ENCODE results near the gene S100P.

The S100P gene

DNA sequence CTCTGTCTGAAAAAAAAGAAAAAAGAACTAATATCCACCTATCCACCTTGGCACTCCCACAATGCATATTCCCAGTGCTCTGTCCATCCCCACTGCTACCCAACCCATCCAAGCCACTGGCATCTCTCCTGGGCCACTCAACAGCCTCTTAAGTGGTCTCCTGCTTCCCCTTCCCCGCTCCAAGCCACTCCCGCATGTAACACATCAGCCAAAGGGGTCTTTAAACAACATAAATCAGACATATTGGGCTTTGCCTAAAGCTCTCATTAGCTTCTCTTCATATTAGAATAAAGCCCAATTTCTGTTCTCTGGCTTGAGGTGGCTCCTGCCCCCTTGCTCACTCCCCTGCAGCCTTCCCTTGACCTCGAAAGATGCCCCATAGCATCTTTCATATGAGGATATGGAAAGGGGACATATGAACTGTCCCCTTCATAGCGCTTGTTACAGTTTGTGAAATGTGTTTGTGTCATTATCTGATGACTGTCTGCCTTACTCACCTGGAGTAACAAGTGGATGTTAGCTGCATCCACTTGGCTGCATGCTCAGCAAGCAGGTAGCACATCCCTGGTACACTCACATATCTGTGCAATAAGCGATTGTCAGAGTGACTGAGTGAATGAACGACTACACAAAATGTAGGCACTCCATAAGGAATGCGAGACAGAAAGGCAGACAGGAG, 25.4 kb downstream of the S100P start:
- TF ChIP-seq CTCF (IDR thresholded peaks at IDR 0.05; ENCODE audit: borderline replicate concordance, insufficient read depth, low read depth, low read length) = no peak

DNA sequence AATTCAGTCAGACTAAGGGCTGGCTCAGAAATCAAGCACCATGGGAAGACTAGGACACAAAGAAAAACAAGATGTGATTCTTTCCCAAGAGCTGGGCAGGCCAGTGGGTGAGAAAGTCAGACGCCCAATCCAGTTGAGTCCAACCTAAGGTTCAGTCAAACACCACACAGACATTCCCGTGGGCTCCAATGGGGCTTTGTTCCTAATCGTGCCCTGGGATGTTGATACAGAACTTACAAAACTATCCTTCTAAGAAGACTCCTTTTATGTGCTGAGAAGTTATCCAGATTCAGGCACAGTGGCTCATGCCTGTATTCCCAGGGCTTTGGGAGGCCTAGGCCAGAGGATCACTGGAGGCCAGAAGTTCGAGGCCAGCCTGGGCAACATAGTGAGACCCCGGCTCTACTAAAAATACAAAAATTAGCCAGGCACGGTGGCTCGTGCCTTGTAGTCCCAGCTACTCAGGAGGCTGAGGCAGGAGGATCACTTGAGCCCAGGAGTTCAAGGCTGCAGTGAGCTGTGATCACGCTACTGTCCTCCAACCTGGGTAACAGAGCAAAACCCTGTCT, 26.0 kb downstream of the S100P start:
- no peak for TF ChIP-seq CTCF (IDR thresholded peaks at IDR 0.05; ENCODE audit: borderline replicate concordance, insufficient read depth, low read depth, low read length)
- H3K4me3 ChIP-seq (ENCODE audit: low read depth, low read length) = no peak overlapping the region

More for the DNA sequence above, 25.4 kb downstream of the S100P start:
- H3K4me3 ChIP-seq (ENCODE audit: low read depth, low read length) = no peak overlapping the region

GRCh38 chr4:6720202-6720699, 26.6 kb downstream of the S100P start:
- TF ChIP-seq CTCF (IDR thresholded peaks at IDR 0.05; ENCODE audit: borderline replicate concordance, insufficient read depth, low read depth, low read length) = peak; percentile 95
- H3K4me3 ChIP-seq (ENCODE audit: low read depth, low read length) = no peak overlapping the region

- no peak overlapping the region for H3K4me3 ChIP-seq (ENCODE audit: low read depth, low read length)
- no peak for TF ChIP-seq CTCF (IDR thresholded peaks at IDR 0.05; ENCODE audit: borderline replicate concordance, insufficient read depth, low read depth, low read length)
These were observed 27.4 kb downstream of the S100P start for GRCh38 chr4:6721121-6721520.

DNA sequence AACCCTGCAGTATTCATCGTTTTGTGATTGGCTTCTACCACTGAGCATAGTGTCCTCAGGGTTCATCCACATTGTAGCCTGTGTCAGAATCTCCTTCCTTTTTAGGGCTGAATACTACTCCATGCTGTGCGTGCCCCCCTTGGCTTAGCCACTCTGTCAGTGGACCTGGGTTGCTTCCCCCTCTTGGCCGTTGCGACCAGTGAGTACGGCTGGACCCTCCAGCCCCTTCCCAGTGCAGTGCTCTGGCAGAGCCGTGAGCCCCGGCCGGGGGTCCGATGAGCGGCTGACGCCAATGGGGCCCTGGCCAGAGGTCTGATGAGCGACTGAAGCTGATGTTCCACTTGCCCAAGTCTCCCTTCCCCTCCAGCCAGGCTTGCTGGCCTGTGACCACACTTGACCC, 29.2 kb downstream of the S100P start:
- H3K4me3 ChIP-seq (ENCODE audit: low read depth, low read length) = no peak overlapping the region
- TF ChIP-seq CTCF (IDR thresholded peaks at IDR 0.05; ENCODE audit: borderline replicate concordance, insufficient read depth, low read depth, low read length) = no peak

GRCh38 chr4:6723851-6724250, 30.2 kb downstream of the S100P start:
- no peak for TF ChIP-seq CTCF (IDR thresholded peaks at IDR 0.05; ENCODE audit: borderline replicate concordance, insufficient read depth, low read depth, low read length)
- no peak overlapping the region for H3K4me3 ChIP-seq (ENCODE audit: low read depth, low read length)

Data from GM12875 (cell line).